GM12872 (cell line): ENCODE data around the gene SRSF9.

Source experiments
- CTCF ChIP-seq: IDR thresholded peaks from 3 replicates; pipeline ENCODE4 v1.5.1; 2011; ENCODE audit warnings: low read depth, mild to moderate bottlenecking, low read length, moderate library complexity; ENCODE audit not compliant: insufficient read depth

SRSF9 gene

DNA sequence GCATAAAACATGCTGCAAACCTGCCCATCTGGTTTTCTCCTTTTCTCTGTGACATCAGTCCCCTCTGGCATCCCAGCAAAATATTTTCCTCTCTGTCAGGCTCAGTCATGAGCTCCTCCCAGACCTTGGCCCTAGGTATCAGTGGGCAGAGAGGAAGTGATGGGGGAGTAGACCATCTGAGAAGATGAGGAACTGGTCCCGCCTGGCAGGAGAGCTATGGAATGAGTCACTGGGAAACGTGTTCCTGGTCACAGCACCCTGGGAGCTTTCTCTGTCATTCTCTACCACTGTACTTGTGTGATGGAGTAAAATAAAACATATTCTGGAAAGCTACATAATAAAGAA lies 5.0 kb upstream of the SRSF9 start:
- no peak for TF ChIP-seq CTCF

- TF ChIP-seq CTCF: no peak
Measured at GRCh38 chr12:120473807-120474615, 4.5 kb upstream of the SRSF9 start.

- no peak for TF ChIP-seq CTCF
Measured at GRCh38 chr12:120472521-120472920, 3.0 kb upstream of the SRSF9 start.

GRCh38 chr12:120470150-120470784 lies 719 bp upstream of the SRSF9 start:
- no peak for TF ChIP-seq CTCF

DNA sequence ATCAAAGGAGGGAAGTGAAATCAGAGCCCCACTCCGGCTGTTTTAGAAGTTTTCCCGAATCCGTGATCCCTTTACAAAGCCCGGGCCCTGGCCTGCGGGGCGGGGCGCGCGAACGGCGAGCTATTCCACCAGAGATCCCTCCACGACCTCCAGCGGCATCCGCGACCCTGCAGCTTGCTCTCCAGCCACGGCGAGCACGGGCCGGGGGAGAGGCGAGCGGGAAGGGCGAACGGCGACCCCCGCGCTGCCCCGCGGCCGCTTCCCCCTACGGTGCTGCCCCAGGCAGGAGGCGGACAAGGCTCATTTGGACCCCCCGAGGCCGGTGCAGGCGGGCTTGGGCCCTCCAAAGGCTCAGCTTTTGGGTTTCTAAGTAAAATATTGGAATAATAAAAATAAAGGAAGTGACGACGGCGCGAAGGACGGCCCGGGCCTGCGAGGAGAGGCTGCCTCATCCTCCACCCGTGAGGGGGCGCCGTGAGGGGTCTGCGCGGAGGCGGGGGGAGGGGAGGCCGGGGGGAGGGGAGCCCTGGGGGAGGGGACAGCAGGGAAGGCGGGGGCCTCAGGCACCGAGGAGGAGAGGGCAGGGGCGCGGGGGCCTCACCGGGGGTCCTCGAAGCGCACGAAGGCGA lies 613 bp downstream of the SRSF9 start:
- 0 out of 3 replicates have a peak, but pooled peaks have one; percentile 29 for TF ChIP-seq CTCF

- no peak for TF ChIP-seq CTCF
Measured at GRCh38 chr12:120468325-120468820, 1.2 kb downstream of the SRSF9 start.

- no peak for TF ChIP-seq CTCF
Measured at GRCh38 chr12:120467439-120467838, 2.1 kb downstream of the SRSF9 start.
